Mesenchymal stem cell (in vitro differentiated cells and primary cell): ENCODE data around the gene CD151.

Source experiments
- DNase-seq: peaks from one replicate; pipeline ENCODE4 v3.0.0-alpha.2; 2013
- H2AFZ ChIP-seq: one replicate; pipeline ENCODE4 v1.6.1; 2013; ENCODE audit warnings: low read depth, mild to moderate bottlenecking, control low read depth, inconsistent platforms, low read length, moderate library complexity
- H2AK5ac ChIP-seq: 2 replicates; pipeline ENCODE4 v1.6.1; 2013; ENCODE audit warnings: low read length, moderate library complexity, mild to moderate bottlenecking, inconsistent platforms; ENCODE audit not compliant: severe bottlenecking
- H2BK120ac ChIP-seq: one replicate; pipeline ENCODE4 v1.6.1; 2013; ENCODE audit warnings: low read depth, mild to moderate bottlenecking, inconsistent platforms, low read length, moderate library complexity
- H2BK12ac ChIP-seq, 2 experiments: one replicate each; pipeline ENCODE4 v1.6.1; 2013; ENCODE audit warnings: inconsistent platforms in 2 of 2, low read length in 2 of 2, mild to moderate bottlenecking in 2 of 2, moderate library complexity in 2 of 2, control low read depth in 1 of 2
- H2BK15ac ChIP-seq: one replicate; pipeline ENCODE4 v1.6.1; 2013; ENCODE audit warnings: mild to moderate bottlenecking, low read depth, inconsistent platforms; ENCODE audit not compliant: poor library complexity, severe bottlenecking
- H2BK5ac ChIP-seq: 2 replicates; pipeline ENCODE4 v1.6.1; 2013; ENCODE audit warnings: low read depth, mild to moderate bottlenecking, low read length, control low read depth, inconsistent platforms; ENCODE audit not compliant: poor library complexity, severe bottlenecking
- H3K14ac ChIP-seq, 2 experiments: one replicate each; pipeline ENCODE4 v1.6.1; 2013; ENCODE audit warnings: inconsistent platforms in 2 of 2, low read length in 2 of 2, control low read depth in 1 of 2, mild to moderate bottlenecking in 1 of 2, moderate library complexity in 1 of 2
- H3K18ac ChIP-seq, 2 experiments: one replicate each; pipeline ENCODE4 v1.6.1; 2013; ENCODE audit warnings: inconsistent platforms in 2 of 2, low read length in 2 of 2, control low read depth in 1 of 2, low read depth in 1 of 2, mild to moderate bottlenecking in 1 of 2
- H3K23ac ChIP-seq, 2 experiments: one replicate each; pipeline ENCODE4 v1.6.1; 2013; ENCODE audit warnings: inconsistent platforms in 2 of 2, low read length in 2 of 2, mild to moderate bottlenecking in 2 of 2, moderate library complexity in 2 of 2, control low read depth in 1 of 2
- H3K27ac ChIP-seq: 2 replicates; pipeline ENCODE4 v1.5.1; 2013; ENCODE audit warnings: mild to moderate bottlenecking, moderate library complexity, low read length, control low read depth, inconsistent platforms; ENCODE audit not compliant: poor library complexity, severe bottlenecking
- H3K27me3 ChIP-seq, 2 experiments: 2 replicates each; pipeline versions ENCODE4 v1.6.1 to v1.7.0; 2013; ENCODE audit warnings: low read length in 2 of 2, mild to moderate bottlenecking in 2 of 2, moderate library complexity in 2 of 2, control low read depth in 1 of 2, inconsistent platforms in 1 of 2; ENCODE audit not compliant: control insufficient read depth in 1 of 2, insufficient read depth in 1 of 2
- H3K36me3 ChIP-seq, 2 experiments: 2 replicates each; pipeline versions ENCODE4 v1.6.1 to v1.7.0; 2013; ENCODE audit warnings: low read length in 2 of 2, control low read depth in 1 of 2, inconsistent platforms in 1 of 2, low read depth in 1 of 2, mild to moderate bottlenecking in 1 of 2; ENCODE audit not compliant: insufficient read depth in 2 of 2, control insufficient read depth in 1 of 2
- H3K4ac ChIP-seq, 2 experiments: one replicate each; pipeline ENCODE4 v1.6.1; 2013; ENCODE audit warnings: inconsistent platforms in 2 of 2, low read length in 2 of 2, mild to moderate bottlenecking in 2 of 2, moderate library complexity in 2 of 2, control low read depth in 1 of 2, low read depth in 1 of 2
- H3K4me1 ChIP-seq: 2 replicates; pipeline ENCODE4 v1.6.1; 2013; ENCODE audit warnings: low read depth, low read length, control low read depth; ENCODE audit not compliant: control insufficient read depth, insufficient read depth
- H3K4me2 ChIP-seq: 2 replicates; pipeline ENCODE4 v1.6.1; 2013; ENCODE audit warnings: low read length, mild to moderate bottlenecking, inconsistent platforms; ENCODE audit not compliant: poor library complexity, severe bottlenecking
- H3K4me3 ChIP-seq, 2 experiments: 2 replicates each; pipeline versions ENCODE4 v1.5.1 to v1.7.0; 2013; ENCODE audit warnings: low read length in 2 of 2, mild to moderate bottlenecking in 2 of 2, control low read depth in 1 of 2, low read depth in 1 of 2; ENCODE audit not compliant: insufficient read depth in 1 of 2
- H3K79me1 ChIP-seq: replicated peaks from 2 replicates; pipeline ENCODE4 v1.6.1; 2013; ENCODE audit warnings: mild to moderate bottlenecking, control low read depth, low read length, inconsistent platforms; ENCODE audit not compliant: poor library complexity, severe bottlenecking
- H3K9ac ChIP-seq: 2 replicates; pipeline ENCODE4 v1.7.0; 2013; ENCODE audit warnings: mild to moderate bottlenecking, low read length, moderate library complexity
- H3K9me3 ChIP-seq: 2 replicates; pipeline ENCODE4 v1.7.0; 2013; ENCODE audit warnings: mild to moderate bottlenecking, low read length; ENCODE audit not compliant: control insufficient read depth
- H4K8ac ChIP-seq: one replicate; pipeline ENCODE4 v1.6.1; 2013; ENCODE audit warnings: inconsistent platforms, mild to moderate bottlenecking, low read length, moderate library complexity
- H4K91ac ChIP-seq: one replicate; pipeline ENCODE4 v1.6.1; 2013; ENCODE audit warnings: mild to moderate bottlenecking, low read length, inconsistent platforms
- WGBS: methylation state at CpG from one replicate; pipeline ENCODE4 v1.1.7; 2013; ENCODE audit warnings: mixed read lengths; 5-methylcytosine and 5-hydroxymethylcytosine counted together

Gene CD151

DNA sequence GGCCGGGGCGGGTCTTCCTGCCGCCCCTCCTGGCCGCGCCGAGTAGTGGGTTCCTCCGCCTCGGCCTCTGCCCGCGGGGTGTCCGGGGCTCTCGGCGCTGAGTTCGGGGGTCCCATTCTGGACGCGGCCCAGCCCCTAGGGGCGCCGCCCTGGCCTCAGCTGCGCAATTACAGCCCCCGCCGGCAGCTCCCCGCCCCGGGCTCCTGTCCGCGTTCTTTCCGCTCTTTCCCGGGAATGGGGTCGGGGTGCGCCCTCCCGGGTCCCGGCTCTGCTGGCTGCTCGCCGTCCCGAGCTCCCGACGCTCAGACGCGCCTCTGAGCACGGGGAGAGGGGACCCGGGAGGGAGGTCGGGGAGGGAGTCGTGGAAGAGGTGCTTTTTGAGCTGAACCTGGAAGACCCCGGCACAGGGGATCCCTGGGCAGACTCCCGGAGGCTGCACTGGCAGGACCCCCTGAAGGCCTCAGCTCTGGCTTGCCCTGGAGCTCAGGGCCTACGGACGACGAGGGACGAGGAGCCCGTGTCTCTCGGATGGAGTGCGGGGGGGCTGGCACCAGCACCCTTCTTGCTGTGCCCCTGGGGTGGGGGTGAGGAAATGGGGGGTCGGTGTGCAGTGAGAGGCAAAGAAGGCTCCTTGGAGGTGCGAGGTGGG, 10.5 kb downstream of the CD151 start:
- Histone ChIP-seq H3K14ac (peak overlapping the region in 1 of 2 experiments; percentile 80), H3K18ac (peak overlapping the region; percentile 98 to 99), H3K36me3 (peaks cover 31 to 35% of the 10 kb centered on the region in 2 experiments), H4K8ac (peak overlapping the region; percentile 79), H3K9ac (peak overlapping the region; percentile 96), H3K23ac (peak overlapping the region in 1 of 2 experiments; percentile 9), H3K4ac (peak overlapping the region; percentile 79 to 96), H2BK12ac (peak overlapping the region; percentile 75 to 81), H2BK15ac (peak overlapping the region; percentile 99), H3K4me1 (peaks cover 67% of the 10 kb centered on the region), H3K79me1 (peaks cover 9% of the 10 kb centered on the region), H2BK120ac (peak overlapping the region; percentile 100), H2BK5ac (peak overlapping the region; percentile 75), H3K9me3 (no peaks in the 10 kb centered on the region), H2AFZ (no peak overlapping the region), H4K91ac (peak overlapping the region; percentile 97), H2AK5ac (peak overlapping the region; percentile 72), H3K4me3 (peak overlapping the region; percentile 90 to 94), H3K27me3 (no peaks in the 10 kb centered on the region), H3K27ac (peak overlapping the region; percentile 99), H3K4me2 (peak overlapping the region; percentile 93)
- WGBS, result 1% methylated on average over 47 of the region's 53 CpGs
- DNase-seq, result peak; percentile 48

DNA sequence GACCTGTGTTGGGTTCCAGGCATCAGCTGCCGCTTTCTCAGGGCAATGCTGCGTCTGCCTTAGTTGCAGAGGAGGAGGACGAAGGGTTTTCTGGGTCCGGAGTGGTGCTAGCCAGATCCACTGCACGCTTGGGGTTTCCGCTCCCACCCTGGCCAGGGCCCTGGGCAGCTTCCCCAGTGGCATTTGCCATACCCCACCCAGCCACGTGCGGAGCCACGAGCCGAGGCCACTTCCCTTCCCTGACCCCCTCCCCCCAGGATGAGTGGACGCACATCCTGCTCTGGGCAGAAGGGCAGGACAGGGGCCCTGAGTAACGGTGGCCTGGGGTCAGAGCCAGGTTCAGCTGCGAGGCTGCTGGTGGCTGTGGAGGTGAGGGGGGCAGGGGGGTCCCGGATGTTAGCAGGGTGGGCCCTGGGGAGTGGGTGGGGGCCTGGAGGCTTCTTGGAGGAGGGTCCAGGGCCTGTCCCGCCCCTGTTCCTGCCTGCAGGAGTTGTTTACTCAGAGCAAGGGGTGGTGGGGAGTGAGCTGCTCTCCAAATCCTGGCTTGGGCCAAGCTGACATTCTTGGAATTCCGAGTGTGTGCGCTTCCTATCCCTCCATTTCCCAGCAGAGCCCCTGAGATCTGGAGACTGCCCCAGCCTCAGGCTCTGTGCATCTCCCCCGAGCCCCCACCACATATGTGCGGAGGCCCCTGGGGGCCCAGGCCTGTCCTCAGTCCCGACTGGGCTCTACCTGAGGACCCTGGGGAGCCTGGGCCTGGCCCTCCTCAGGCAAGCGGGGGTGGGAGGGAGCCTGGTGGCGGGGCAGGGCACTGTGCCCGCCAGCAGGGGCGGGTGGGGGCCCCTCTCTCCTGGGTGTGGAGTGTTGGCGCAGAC, 11.3 kb downstream of the CD151 start:
- Histone ChIP-seq H3K9ac (peak overlapping the region; percentile 96), H2BK15ac (peak overlapping the region; percentile 99), H3K36me3 (peaks cover 23 to 27% of the 10 kb centered on the region in 2 experiments), H3K4ac (peak overlapping the region; percentile 96), H2BK5ac (peak overlapping the region; percentile 99), H3K4me1 (peaks cover 67% of the 10 kb centered on the region), H3K4me3 (peak overlapping the region; percentile 90 to 94), H3K18ac (peak overlapping the region; percentile 98 to 99), H3K79me1 (peaks cover 9% of the 10 kb centered on the region), H2BK12ac (peak overlapping the region; percentile 81 to 100), H3K14ac (peak overlapping the region in 1 of 2 experiments; percentile 71), H3K27me3 (no peaks in the 10 kb centered on the region), H3K27ac (peak overlapping the region; percentile 99), H4K8ac (peak overlapping the region; percentile 97), H2BK120ac (peak overlapping the region; percentile 100), H2AFZ (no peak overlapping the region), H2AK5ac (peak overlapping the region; percentile 69), H3K4me2 (peak overlapping the region; percentile 93), H4K91ac (peak overlapping the region; percentile 97), H3K9me3 (no peaks in the 10 kb centered on the region), H3K23ac (peak overlapping the region in 1 of 2 experiments; percentile 14)
- WGBS, result 2% methylated on average over 24 of the region's 25 CpGs
- DNase-seq, result peak; percentile 93

DNA sequence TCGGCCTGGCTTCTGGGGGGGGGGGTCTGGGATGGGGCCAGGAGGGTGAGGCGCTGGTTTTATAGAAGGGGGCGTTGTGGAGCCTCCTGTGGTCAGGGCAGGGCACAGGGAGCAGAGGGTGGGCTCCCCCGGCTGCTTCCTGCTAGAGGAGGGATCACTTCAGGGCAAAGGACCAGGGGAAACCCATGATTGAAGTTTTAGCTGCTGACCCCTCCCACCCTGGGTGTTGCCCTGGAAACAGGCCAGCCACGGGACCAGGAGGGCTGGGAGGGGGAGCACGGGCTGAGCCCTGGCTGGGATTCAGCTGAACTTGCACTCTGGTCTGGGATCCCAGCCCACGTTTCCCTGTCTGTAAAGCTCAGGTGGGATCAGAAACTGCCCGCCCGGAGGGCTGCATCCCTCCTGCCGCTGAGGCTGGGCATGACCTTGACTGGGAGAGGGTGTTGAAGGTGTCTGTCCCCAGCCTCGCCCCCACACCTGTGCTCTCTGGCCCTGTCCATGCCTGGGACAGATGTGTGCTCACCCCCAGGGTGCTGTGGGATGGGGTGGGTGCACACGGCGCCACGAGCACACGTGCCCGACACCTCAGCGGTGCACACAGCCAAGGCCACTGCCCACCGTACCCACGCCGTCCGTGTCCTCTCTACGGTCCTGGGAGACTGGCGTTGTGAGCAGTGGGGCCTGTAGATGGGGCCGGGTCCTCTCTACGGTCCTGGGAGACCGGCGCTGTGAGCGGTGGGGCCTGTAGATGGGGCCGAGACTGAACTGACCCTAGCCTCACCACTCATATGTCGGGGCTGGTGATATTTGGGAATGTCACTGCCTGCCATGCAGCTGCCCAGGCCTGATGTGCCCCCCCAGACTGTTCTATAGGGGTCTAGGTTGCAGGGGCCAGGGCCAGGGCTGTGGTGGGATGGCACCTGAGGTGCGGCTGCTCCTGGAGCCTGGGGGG, 12.2 kb downstream of the CD151 start:
- H3K14ac ChIP-seq, result peak overlapping the region in 1 of 2 experiments; percentile 100
- peak overlapping the region; percentile 97 for H4K8ac ChIP-seq
- H2AK5ac ChIP-seq, result peak overlapping the region; percentile 45
- peak overlapping the region; percentile 16 for H2AFZ ChIP-seq
- peaks cover 14 to 18% of the 10 kb centered on the region in 2 experiments for H3K36me3 ChIP-seq
- H3K27me3 ChIP-seq, result no peaks in the 10 kb centered on the region
- peak; percentile 87 for DNase-seq
- peak overlapping the region; percentile 100 for H2BK12ac ChIP-seq
- 40% methylated on average over 23 of the region's 31 CpGs for WGBS
- H3K9me3 ChIP-seq, result no peaks in the 10 kb centered on the region
- H3K4me3 ChIP-seq, result peak overlapping the region; percentile 37 to 94
- peak overlapping the region; percentile 97 for H4K91ac ChIP-seq
- peak overlapping the region; percentile 87 for H2BK15ac ChIP-seq
- peak overlapping the region; percentile 99 to 100 for H3K18ac ChIP-seq
- H3K4me1 ChIP-seq, result peaks cover 65% of the 10 kb centered on the region
- H3K79me1 ChIP-seq, result peaks cover 9% of the 10 kb centered on the region
- peak overlapping the region; percentile 100 for H2BK120ac ChIP-seq
- peak overlapping the region; percentile 99 for H3K27ac ChIP-seq
- peak overlapping the region; percentile 79 to 96 for H3K4ac ChIP-seq
- H3K23ac ChIP-seq, result peak overlapping the region in 1 of 2 experiments; percentile 95
- H3K4me2 ChIP-seq, result peak overlapping the region; percentile 93
- peak overlapping the region; percentile 96 for H3K9ac ChIP-seq
- H2BK5ac ChIP-seq, result peak overlapping the region; percentile 99
